ENCODE results near the gene ESD.
"Not testable (repeated sequence)": the region's sequence is repeated elsewhere in the genome, so short reads cannot be mapped to it uniquely, and the experiment has no call there.

The ESD gene

GRCh38 chr13:46830405-46831005 is 33.5 kb upstream of the ESD start:
- no peak overlapping the region for H3K27ac ChIP-seq
- TF ChIP-seq ZFX (IDR thresholded peaks at IDR 0.05) = no peak

GRCh38 chr13:46822551-46822950 is 25.6 kb upstream of the ESD start:
- no peak for TF ChIP-seq ZFX (IDR thresholded peaks at IDR 0.05)
- TF ChIP-seq, protein P1, sequence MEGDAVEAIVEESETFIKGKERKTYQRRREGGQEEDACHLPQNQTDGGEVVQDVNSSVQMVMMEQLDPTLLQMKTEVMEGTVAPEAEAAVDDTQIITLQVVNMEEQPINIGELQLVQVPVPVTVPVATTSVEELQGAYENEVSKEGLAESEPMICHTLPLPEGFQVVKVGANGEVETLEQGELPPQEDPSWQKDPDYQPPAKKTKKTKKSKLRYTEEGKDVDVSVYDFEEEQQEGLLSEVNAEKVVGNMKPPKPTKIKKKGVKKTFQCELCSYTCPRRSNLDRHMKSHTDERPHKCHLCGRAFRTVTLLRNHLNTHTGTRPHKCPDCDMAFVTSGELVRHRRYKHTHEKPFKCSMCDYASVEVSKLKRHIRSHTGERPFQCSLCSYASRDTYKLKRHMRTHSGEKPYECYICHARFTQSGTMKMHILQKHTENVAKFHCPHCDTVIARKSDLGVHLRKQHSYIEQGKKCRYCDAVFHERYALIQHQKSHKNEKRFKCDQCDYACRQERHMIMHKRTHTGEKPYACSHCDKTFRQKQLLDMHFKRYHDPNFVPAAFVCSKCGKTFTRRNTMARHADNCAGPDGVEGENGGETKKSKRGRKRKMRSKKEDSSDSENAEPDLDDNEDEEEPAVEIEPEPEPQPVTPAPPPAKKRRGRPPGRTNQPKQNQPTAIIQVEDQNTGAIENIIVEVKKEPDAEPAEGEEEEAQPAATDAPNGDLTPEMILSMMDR (conservative IDR thresholded peaks at IDR 0.05) = no peak
- no peak overlapping the region for H3K27ac ChIP-seq

GRCh38 chr13:46817838-46818476 is 21.0 kb upstream of the ESD start:
- TF ChIP-seq ZFX (IDR thresholded peaks at IDR 0.05) = no peak
- TF ChIP-seq, protein P1 (conservative IDR thresholded peaks at IDR 0.05) = no peak

DNA sequence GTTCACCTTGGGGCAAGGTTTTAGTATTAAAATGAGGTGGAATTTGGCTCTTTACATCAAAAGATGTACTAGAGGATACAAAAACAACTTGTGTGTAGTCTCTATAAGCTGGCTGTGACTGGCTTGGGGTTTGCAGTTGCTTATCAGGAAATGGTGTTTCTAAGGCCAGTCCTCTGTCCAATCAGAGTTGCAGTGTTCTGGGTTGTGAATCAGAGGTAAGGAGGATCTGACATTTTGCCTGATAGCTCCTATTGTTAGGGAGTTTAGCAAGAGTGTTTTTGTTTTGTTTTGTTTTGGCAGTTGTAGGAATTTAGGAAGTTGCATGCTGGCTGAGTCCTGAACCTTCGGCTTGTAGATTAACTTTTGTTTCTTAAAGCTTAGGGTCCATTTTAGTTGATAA is 20.1 kb upstream of the ESD start:
- TF ChIP-seq, protein P1 (conservative IDR thresholded peaks at IDR 0.05) = no peak
- no peak for TF ChIP-seq ZFX (IDR thresholded peaks at IDR 0.05)
- no peak overlapping the region for H3K27ac ChIP-seq

More at GRCh38 chr13:46817838-46818476, 21.0 kb upstream of the ESD start:
- H3K27ac ChIP-seq = no peak overlapping the region

- no peak overlapping the region for H3K27ac ChIP-seq
- TF ChIP-seq, protein P1 (conservative IDR thresholded peaks at IDR 0.05) = no peak
- TF ChIP-seq ZFX (IDR thresholded peaks at IDR 0.05) = no peak
Observed at GRCh38 chr13:46816371-46816770, 19.4 kb upstream of the ESD start.

GRCh38 chr13:46812301-46812797 is 15.4 kb upstream of the ESD start:
- TF ChIP-seq, protein P1 (conservative IDR thresholded peaks at IDR 0.05) = no peak
- TF ChIP-seq ZFX (IDR thresholded peaks at IDR 0.05) = no peak
- H3K27ac ChIP-seq = no peak overlapping the region

GRCh38 chr13:46810440-46810839 is 13.5 kb upstream of the ESD start:
- no peak for TF ChIP-seq ZFX (IDR thresholded peaks at IDR 0.05)
- TF ChIP-seq, protein P1 (conservative IDR thresholded peaks at IDR 0.05) = no peak
- H3K27ac ChIP-seq = no peak overlapping the region

DNA sequence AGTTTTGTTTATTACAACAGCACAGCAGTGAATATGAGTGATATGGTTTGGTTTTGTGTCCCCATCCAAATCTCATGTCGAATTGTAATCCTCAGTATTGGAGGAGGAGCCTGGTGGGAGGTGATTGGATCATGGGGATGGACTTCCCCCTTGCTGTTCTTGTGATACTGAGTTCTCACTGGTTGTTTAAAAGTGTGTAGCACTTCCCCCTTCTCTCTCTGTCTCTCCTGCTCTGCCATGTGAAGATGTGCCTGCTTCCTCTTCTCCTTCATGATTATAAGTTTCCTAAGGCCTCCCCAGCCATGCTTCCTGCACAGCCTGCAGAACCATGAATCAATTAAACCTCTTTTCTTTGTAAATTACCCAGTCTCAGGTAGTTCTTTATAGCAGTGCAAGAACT is 8.0 kb upstream of the ESD start:
- not testable (repeated sequence) for H3K27ac ChIP-seq
